CD4-positive, alpha-beta T cell (primary cell): ENCODE data around the gene NHSL2. TPM values are rescaled to one million over a fixed set of nuclear protein-coding genes. Genes with fewer than 3 reads are reported as not detected.

ENCODE experiments used
- ATAC-seq: fragments of 200-7000 bp; cut with Tn5 transposase; one replicate; pipeline ENCODE4 v1.10.0; 2022; ENCODE audit warnings: mild to moderate bottlenecking; ENCODE audit not compliant: poor library complexity
- CTCF ChIA-PET: fragments of 350-600 bp; sonication (Branson Sonifier 250); formaldehyde crosslinking; loops from one replicate; lab custom pipeline; 2021; ENCODE audit warnings: antibody characterized with exemption, inconsistent platforms; lab: Charles Lee
- POLR2A ChIA-PET: fragments of 350-600 bp; sonication (Branson Sonifier 250); formaldehyde crosslinking; loops from one replicate; lab custom pipeline; 2021; ENCODE audit warnings: antibody characterized with exemption, inconsistent platforms; lab: Charles Lee
- DNase-seq, 14 experiments: peaks; one replicate each; pipeline ENCODE4 v3.0.0-alpha.2; 2013 to 2020; ENCODE audit warnings: mixed read lengths in 2 of 14
- H3K27ac ChIP-seq, 2 donors: one replicate each; pipeline versions ENCODE4 v1.5.1 to v1.7.0; 2013; ENCODE audit warnings: low read length in 2 of 2, low read depth in 1 of 2, mild to moderate bottlenecking in 1 of 2
- H3K27me3 ChIP-seq, 2 experiments: 1 replicate in 1 of 2; 2 replicates in 1 of 2; pipeline versions ENCODE4 v1.6.1 to v1.7.0; 2013; ENCODE audit warnings: low read length in 2 of 2, control low read depth in 1 of 2, mild to moderate bottlenecking in 1 of 2, moderate library complexity in 1 of 2; ENCODE audit not compliant: insufficient read depth in 2 of 2, control insufficient read depth in 1 of 2
- H3K36me3 ChIP-seq: one replicate; pipeline ENCODE4 v1.6.1; 2013; ENCODE audit warnings: low read length, control low read depth; ENCODE audit not compliant: insufficient read depth
- H3K4me1 ChIP-seq: one replicate; pipeline ENCODE4 v1.6.1; 2013; ENCODE audit warnings: low read length, control low read depth; ENCODE audit not compliant: insufficient read depth
- H3K4me3 ChIP-seq: one replicate; pipeline ENCODE4 v1.5.1; 2013; ENCODE audit warnings: mild to moderate bottlenecking, low read length, moderate library complexity
- H3K9me3 ChIP-seq, 2 experiments: 1 replicate in 1 of 2; 2 replicates in 1 of 2; pipeline versions ENCODE4 v1.6.1 to v1.7.0; 2013; ENCODE audit warnings: low read length in 2 of 2, mild to moderate bottlenecking in 2 of 2, control low read depth in 1 of 2, moderate library complexity in 1 of 2; ENCODE audit not compliant: control insufficient read depth in 1 of 2, insufficient read depth in 1 of 2
- H3K27ac Mint-ChIP-seq: one replicate; pipeline ENCODE4 v1.8.0; 2020; ENCODE audit warnings: mixed read lengths
- H3K27me3 Mint-ChIP-seq: one replicate; pipeline ENCODE4 v1.8.0; 2021; ENCODE audit warnings: mixed read lengths
- H3K36me3 Mint-ChIP-seq: one replicate; pipeline ENCODE4 v1.8.0; 2021; ENCODE audit warnings: low read depth, mixed read lengths
- H3K4me1 Mint-ChIP-seq: one replicate; pipeline ENCODE4 v1.8.0; 2021; ENCODE audit warnings: low read depth, mixed read lengths
- H3K4me3 Mint-ChIP-seq: one replicate; pipeline ENCODE4 v1.8.0; 2020; ENCODE audit warnings: mild to moderate bottlenecking, mixed read lengths
- H3K9me3 Mint-ChIP-seq: one replicate; pipeline ENCODE4 v1.8.0; 2020; ENCODE audit warnings: mixed read lengths
- intact Hi-C, 2 experiments: fragments of 100-400 bp; cut with DNase I in 1 of 2; cut with micrococcal nuclease in 1 of 2; formaldehyde crosslinking; loops; one replicate each; pipeline versions ENCODE4 v1.15.1 to v1.9.0; 2023 to 2025; cut with DNase I, micrococcal nuclease
- total RNA-seq, 174 experiments: library from RNA in 2 of 174; stranded (reverse) in 2 of 174; gene quantifications; one replicate each; pipeline ENCODE4 v1.2.3 and lab custom pipeline; 2021 to 2026
- TF ChIP-seq, protein P1 (sequence below): fragments of 200-600 bp; IDR thresholded peaks from one replicate; pipeline ENCODE4 v1.8.0; 2022; ENCODE audit warnings: antibody characterized with exemption, mild to moderate bottlenecking

The NHSL2 gene
- total RNA-seq, 2 experiments from 2014 or later: 1.3 to 1.5 TPM

GRCh38 chrX:72176981-72177380 lies 266.3 kb downstream of the NHSL2 start:
- intact Hi-C loops: no loop called here
- Mint-ChIP-seq H3K27ac (no peak overlapping the region), H3K36me3 (no peaks in the 10 kb centered on the region), H3K4me3 (no peak overlapping the region), H3K4me1 (peaks cover 11% of the 10 kb centered on the region), H3K9me3 (no peaks in the 10 kb centered on the region), H3K27me3 (no peaks in the 10 kb centered on the region)
- Histone ChIP-seq H3K27me3 (no peaks in the 10 kb centered on the region), H3K4me3 (no peak overlapping the region), H3K27ac (no peak overlapping the region), H3K36me3 (no peaks in the 10 kb centered on the region), H3K4me1 (peaks cover 10% of the 10 kb centered on the region), H3K9me3 (no peaks in the 10 kb centered on the region)
- DNase-seq (no peak), ATAC-seq (no peak)
- ChIA-PET CTCF (no interaction called here), POLR2A (no interaction called here)
- TF ChIP-seq, protein P1, sequence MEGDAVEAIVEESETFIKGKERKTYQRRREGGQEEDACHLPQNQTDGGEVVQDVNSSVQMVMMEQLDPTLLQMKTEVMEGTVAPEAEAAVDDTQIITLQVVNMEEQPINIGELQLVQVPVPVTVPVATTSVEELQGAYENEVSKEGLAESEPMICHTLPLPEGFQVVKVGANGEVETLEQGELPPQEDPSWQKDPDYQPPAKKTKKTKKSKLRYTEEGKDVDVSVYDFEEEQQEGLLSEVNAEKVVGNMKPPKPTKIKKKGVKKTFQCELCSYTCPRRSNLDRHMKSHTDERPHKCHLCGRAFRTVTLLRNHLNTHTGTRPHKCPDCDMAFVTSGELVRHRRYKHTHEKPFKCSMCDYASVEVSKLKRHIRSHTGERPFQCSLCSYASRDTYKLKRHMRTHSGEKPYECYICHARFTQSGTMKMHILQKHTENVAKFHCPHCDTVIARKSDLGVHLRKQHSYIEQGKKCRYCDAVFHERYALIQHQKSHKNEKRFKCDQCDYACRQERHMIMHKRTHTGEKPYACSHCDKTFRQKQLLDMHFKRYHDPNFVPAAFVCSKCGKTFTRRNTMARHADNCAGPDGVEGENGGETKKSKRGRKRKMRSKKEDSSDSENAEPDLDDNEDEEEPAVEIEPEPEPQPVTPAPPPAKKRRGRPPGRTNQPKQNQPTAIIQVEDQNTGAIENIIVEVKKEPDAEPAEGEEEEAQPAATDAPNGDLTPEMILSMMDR: no peak

GRCh38 chrX:72180539-72180938 lies 269.9 kb downstream of the NHSL2 start:
- no peak for ATAC-seq
- peak overlapping the region; percentile 56 for H3K4me3 Mint-ChIP-seq
- H3K27ac Mint-ChIP-seq: no peak overlapping the region
- Histone ChIP-seq H3K4me1 (peaks cover 17% of the 10 kb centered on the region), H3K36me3 (peaks cover 3% of the 10 kb centered on the region), H3K27ac (no peak overlapping the region), H3K27me3 (no peaks in the 10 kb centered on the region), H3K4me3 (peak overlapping the region; percentile 76), H3K9me3 (no peaks in the 10 kb centered on the region)
- TF ChIP-seq, protein P1: no peak
- ChIA-PET POLR2A (interaction anchor here (1.2 to 2.4 kb wide), 8 partner anchors 11 to 1035 kb away, joined by 3 to 33 read pairs (median 4); partner anchors contain the start of genes ERCC6L, NAP1L2, RPS4X and TAF1), CTCF (interaction anchor here (1.7 kb wide), 1 partner anchor 54 kb away, joined by 5 read pairs; no protein-coding TSS in a partner anchor)
- H3K36me3 Mint-ChIP-seq: peaks cover 5% of the 10 kb centered on the region
- H3K9me3 Mint-ChIP-seq: no peaks in the 10 kb centered on the region
- DNase-seq: no peak
- no peaks in the 10 kb centered on the region for H3K27me3 Mint-ChIP-seq
- peaks cover 16% of the 10 kb centered on the region for H3K4me1 Mint-ChIP-seq
- intact Hi-C loops: loop anchor here (2.0 to 10.0 kb wide), 4 partner anchors 58 to 1764 kb away; partner anchors contain the start of genes RPS4X (in 2 of the 2) and ERCC6L (in 1 of the 2)

DNA sequence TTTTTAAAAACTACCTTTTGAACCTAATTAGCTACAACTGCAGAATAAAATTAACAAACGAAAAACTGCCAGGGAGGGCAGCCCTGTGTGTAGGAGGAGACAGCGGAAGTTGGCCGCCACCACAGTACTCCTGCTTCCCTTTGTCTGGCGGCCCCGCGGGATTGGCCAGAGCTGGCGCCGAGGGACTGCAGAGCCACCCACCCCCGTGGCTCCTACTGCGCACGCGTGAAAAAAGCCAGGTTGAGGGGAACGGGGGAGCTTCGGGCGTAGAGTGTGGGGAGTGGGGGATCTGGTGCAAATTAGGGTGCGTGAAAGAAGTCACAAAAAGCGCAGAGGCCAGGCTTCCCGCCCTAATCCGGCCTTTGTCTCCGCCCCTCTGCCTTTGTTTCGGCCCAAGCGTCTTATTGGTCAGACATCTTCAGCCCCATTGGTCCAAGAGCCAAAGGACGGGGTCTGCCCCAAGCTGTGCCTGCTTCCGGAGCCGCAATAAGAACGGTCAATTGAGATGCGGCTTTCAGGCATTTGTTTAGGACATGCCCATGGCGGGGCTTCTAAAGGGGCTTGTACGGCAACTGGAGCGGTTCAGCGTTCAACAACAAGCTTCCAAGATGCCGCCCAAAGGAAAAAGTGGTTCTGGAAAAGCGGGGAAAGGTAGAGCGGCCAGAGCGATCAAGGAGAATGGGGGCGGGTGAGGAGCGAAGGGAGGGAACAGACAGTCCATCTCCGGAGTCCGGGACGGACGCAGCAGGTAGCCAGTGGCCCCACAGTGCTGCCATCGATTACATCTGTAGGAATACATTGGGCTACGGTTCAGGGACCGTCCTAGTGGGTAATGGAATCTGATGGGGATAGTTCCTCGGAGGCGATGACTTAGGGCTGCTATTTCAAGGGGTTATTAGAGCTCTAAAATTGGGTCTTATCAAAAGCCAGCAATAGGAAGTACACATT lies 270.8 kb downstream of the NHSL2 start, which contains the start of gene PIN4:
PIN4 (plus strand) TSS at position 580 of the 948 bp plus-strand sequence; CDS start at position 609, 29 bp downstream.
- DNase-seq (peak; percentile 66 to 93 (median 76)), ATAC-seq (peak; percentile 84)
- TF ChIP-seq, protein P1: no peak
- Mint-ChIP-seq H3K4me3 (no peak within 1 kb of the TSS), H3K27me3 (no peaks in the 10 kb centered on the region), H3K4me1 (peaks cover 19% of the 10 kb centered on the region), H3K27ac (no peak within 1 kb of the TSS), H3K9me3 (no peaks in the 10 kb centered on the region), H3K36me3 (peaks cover 8% of the 10 kb centered on the region)
- intact Hi-C loops: loop anchor here (2.0 to 10.0 kb wide), 4 partner anchors 57 to 1763 kb away; partner anchors contain the start of genes RPS4X (in 2 of the 2) and ERCC6L (in 1 of the 2)
- peaks cover 17% of the 10 kb centered on the region for H3K4me1 ChIP-seq
- ChIA-PET POLR2A (interaction anchor here (0.8 to 2.4 kb wide), 13 partner anchors 9 to 1034 kb away, joined by 3 to 33 read pairs (median 4); partner anchors contain the start of genes ERCC6L, NAP1L2, RPS4X and TAF1), CTCF (interaction anchor here (1.0 to 1.7 kb wide), 2 partner anchors 55 to 96 kb away, joined by 4 to 5 read pairs; partner anchors contain the start of gene RPS4X)
- H3K4me3 ChIP-seq: peak within 1 kb of the TSS; percentile 76
- H3K27me3 ChIP-seq: no peaks in the 10 kb centered on the region
- H3K9me3 ChIP-seq: no peaks in the 10 kb centered on the region
- H3K27ac ChIP-seq: peak within 1 kb of the TSS; percentile 41 to 52
- H3K36me3 ChIP-seq: peaks cover 3% of the 10 kb centered on the region
